ENCODE results near the gene PDZK1. TPM values are rescaled to one million over a fixed set of nuclear protein-coding genes. Genes with fewer than 3 reads are reported as not detected.
"Not testable (repeated sequence)": the region's sequence is repeated elsewhere in the genome, so short reads cannot be mapped to it uniquely, and the experiment has no call there.

PDZK1 gene
- total RNA-seq: 10 to 100 TPM; 17.6 to 22.6 TPM
- long read RNA-seq, transcript PDZK1-202 (9 exons, 2,230 nt): major isoform, 26 of 40 reads
- long read RNA-seq, partial matches to known transcripts: 5 of 40 reads
- long read RNA-seq, other reads (novel, unspliced or antisense): 9 of 40 reads

DNA sequence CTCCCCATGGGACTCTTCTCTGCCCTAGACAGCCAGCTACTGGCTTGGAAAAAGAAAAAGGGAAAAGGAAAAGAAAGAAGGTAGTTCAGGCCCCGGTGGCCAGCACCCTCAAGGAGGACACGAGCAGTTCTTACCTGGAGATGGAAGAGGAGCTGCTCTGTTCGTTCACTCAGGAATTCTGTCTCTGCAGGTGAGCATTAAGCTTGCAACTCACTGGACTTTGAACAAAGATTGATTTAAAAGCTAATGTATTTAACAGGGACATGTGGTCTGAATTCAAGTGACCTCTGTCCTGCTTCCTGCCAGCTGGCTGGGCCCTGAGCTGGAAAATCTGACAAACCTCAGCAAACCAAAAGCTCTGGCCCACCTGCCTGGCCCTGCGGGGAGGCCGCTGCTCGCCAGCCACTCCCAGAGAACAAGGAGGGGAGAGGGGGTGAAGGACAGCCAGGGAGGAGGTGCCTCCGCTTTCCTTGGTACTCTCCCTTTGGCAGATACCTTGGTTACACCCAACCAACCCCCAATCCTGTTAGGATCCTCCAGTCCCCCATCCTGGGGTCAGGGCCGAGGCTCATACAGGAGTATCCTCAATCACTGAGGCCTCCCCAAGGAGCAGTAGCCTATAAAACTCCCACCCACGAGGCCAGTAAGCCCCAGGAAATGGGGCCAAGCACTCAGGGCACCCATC, at the start of gene PDZK1:
Gene PDZK1 (minus strand): TSS at position 186 of the 685 bp plus-strand sequence. CDS start 19,347 bp downstream, outside the sequence.
- ATAC-seq: peak; percentile 74
- DNase-seq: peak; percentile 20 to 33

DNA sequence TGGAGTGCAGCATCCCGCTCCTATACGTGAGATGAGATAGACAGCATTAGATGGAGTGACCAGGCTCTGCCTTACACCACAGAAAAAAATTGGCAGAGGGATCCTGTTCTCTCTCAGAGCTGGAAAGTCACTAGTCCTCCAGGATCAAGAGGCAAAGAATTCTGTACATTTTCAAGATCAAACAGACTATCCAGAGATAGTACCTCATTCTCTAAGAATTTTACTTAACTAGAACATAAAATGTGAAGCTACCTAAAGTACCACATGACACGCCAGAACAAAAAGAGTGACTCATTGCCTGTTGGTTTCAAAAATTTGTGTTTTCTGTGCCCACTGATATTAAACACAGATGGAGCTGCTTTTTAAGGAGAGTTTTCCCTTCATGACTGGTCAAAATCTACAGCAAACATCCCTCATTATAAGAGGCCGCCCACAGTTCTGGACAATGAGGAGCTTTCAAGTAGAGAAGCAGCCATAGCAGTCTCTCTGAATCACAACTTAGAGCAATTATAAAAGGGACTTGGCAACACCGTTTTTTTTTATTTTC, 44.4 kb upstream of the PDZK1 start:
- intact Hi-C loops (cut with DNase I, micrococcal nuclease): no loop called here
- DNase-seq: no peak
- no peak for ATAC-seq

More for the DNA sequence above, at the start of gene PDZK1:
- intact Hi-C loops (cut with DNase I, micrococcal nuclease): no loop called here

DNA sequence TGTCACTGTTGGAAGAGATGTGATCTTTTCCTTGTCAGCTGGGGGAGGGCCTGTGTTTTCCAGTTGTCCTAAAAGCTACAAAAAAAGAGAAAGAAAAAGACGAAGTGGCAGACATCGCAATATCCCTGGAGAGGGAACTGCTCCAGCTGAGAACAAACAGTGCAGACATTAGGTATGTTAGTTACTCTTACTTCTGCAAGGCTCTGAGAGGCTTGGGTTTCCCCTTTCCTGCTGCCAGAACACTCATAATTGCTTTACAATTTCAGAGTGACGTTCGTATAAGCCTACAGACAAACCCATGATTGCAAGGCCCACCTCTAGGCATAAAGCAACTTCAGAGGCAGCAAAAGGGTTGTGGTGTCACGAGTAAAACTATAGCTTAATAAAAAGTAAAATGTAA, 43.3 kb upstream of the PDZK1 start:
- intact Hi-C loops (cut with DNase I, micrococcal nuclease): no loop called here
- ATAC-seq (no peak), DNase-seq (no peak)

DNA sequence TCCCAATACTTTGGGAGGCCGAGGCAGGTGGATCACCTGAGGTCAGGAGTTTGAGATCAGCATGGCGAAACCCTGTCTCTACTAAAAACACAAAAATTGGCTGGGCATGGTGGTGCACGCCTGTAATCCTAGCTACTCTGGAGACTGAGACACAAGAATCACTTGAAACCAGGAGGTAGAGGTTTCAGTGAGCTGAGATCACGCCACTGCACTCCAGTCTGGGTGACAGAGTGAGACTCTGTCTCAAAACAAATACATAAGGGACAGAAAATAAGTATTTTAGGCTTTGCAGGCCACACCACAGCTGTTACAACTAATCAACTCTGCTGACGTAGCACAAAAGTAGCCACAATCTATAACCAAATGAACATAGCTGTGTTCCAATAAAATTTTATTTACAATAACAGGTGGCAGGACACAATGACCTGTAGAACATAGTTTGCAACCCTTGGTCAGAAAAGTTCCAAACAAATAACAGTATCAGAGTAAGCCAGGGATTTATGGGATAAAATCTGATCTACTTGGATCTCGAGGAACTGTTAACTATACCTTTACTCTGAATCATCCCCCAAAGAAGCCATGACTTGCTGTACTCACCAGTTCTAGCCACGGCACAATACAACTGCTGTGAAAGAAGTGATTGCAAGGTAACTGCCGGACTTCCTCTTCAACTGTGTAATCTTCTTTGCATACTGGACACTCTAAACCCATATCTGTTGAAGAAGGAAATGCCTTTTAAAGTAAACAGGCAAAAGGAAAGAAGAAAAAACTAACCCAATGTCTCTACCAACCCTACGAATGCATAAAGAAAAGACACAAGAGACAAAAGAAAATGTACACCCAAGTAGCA, 40.5 kb upstream of the PDZK1 start:
- DNase-seq: no peak
- ATAC-seq: no peak
- intact Hi-C loops (cut with DNase I, micrococcal nuclease): no loop called here

DNA sequence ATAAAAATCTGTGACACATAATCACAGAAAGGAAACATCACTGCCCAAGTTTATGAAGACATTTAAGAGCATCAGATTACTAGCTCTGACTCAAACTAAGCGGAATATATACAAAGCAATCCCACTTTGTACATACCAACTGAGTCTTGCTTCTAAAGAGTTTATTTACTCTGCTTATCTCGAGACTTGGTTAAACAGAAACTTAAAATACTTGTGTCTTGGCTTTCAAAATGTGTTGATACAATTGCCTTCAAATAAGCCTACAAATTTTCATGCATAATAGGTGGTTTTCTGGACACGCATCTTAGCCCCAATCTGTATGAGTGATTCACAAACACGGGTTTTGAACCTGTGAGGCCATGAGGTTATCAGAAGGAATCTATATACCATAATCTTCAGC, 33.1 kb upstream of the PDZK1 start:
- intact Hi-C loops (cut with DNase I, micrococcal nuclease): no loop called here
- ATAC-seq (peak; percentile 81), DNase-seq (no peak)

DNA sequence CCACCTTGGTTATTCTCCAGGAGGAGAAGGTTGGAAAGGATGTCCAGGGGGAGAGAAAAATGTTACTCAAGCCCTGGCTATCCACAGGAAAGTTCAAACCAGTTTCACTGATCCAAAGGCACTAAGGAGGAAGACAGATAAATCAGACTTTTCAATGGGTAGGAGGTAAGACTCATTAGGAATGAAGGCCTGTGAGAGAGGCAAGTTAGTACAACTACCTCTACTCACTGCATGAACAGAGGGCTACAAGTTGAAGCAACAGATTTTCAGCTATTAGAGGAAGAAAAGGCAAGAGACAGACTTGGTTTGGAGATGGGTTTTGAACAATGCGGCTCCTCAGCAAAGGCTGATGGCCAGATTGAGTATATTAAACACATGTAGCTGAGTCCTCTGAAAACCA, 29.0 kb upstream of the PDZK1 start:
- intact Hi-C loops (cut with DNase I, micrococcal nuclease): no loop called here
- DNase-seq (no peak), ATAC-seq (no peak)

DNA sequence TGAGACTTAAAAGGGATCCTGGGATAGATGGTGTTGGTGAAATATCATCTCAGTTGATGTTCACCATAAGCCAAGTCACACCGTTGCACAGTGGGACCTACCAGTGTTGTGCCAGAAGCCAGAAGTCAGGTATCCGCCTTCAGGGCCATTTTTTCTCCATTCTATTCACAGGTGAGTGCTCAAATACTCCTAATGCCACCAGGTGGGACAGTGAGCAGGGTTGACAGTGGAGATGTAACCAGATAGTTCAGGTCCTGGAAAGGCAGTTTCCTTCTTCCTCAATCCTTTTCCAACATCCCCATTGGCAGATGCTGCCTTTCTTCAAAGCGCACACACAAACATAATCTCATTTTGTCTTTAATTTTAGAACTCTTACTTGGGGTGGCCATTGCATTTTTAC, 23.7 kb upstream of the PDZK1 start:
- DNase-seq: no peak
- no peak for ATAC-seq
- intact Hi-C loops (cut with DNase I, micrococcal nuclease): no loop called here

DNA sequence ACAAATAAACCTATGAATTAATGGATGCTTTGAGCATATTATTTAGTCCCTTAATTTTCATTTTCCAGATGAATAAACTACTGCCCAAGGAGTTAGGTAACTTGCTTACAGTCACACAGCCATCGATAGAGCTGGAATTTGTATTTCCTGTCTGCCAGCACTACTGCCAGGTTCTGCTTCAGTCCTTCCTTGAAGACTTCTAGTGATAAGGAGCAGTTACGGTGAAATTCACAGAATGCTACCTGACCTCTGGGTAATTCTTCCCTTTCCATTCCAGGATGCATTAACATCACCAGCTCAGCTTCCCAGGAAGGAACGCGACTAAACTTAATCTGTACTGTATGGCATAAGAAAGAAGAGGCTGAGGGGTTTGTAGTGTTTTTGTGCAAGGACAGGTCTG, 23.3 kb upstream of the PDZK1 start:
- ATAC-seq: no peak
- intact Hi-C loops (cut with DNase I, micrococcal nuclease): no loop called here
- DNase-seq: no peak

DNA sequence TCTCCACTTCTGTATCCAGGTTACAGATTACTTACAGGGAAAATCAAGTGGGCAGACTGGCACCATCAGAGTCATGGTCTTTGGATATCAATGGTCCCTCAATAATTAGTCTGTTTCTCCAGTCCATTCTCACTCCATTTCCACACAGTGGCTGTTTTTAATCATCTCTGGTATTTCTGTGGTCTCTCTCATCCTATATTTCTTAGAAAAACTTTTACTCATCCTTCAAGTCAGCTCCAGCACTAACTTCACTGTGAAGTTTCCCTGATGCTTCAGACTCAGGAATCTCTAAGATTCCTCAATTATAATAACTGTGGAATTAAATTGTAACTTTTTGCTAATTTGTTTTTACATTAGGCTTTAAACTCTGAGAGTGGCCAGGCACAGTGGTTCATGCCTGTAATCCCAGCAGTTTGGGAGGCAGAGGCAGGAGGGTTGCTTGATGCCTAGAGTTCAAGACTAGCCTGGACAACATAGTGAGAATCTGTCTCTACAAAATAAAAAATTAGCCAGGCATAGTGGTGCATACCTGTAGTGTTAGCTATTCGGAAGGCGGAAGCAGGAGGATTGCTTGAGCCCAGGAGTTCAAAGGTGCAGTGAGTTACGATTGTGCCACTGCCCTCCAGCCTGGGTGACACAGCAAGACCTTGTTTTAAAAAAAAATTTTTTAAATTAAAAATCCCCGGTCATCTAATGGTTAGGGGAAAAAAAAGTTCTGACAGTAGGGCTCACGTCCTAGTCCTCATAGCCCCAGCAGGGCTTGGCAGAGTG, 22.7 kb upstream of the PDZK1 start:
- peak; percentile 47 for ATAC-seq
- intact Hi-C loops (cut with DNase I, micrococcal nuclease): no loop called here
- DNase-seq: no peak

DNA sequence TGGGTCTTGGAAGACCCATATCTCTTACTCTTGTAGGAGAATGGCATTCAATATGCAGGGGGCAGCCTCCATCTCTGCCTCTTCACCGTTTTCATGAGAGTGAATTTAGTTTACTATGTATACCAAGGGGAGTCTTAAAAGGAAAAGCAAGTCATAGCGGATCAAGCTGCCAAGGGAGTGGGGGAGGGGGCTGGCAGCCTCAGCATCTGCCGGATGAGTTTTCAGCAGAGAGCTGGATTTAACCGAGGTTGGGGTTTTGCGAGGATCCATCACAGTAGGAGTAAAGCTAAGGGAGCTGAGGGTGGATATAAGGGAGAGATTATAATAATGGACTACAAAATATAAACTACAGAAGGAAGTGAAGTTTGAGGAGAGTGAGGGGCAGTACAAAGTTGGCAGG, 22.0 kb upstream of the PDZK1 start:
- no peak for DNase-seq
- intact Hi-C loops (cut with DNase I, micrococcal nuclease): no loop called here

DNA sequence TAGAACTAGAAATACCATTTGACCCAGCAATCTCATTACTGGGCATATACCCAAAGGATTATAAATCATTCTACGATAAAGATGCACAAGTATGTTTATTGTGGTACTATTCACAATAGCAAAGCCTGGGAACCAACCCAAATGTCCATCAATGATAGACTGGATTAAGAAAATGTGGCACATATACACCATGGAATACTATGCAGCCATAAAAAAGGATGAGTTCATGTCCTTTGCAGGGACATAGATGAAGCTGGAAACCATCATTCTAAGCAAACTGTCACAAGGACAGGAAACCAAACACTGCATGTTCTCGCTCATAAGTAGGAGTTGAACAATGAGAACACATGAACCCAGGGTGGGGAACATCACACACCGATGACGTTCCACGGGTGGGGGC, 19.0 kb upstream of the PDZK1 start:
- ATAC-seq; intact Hi-C loops (cut with DNase I, micrococcal nuclease); DNase-seq: not testable (repeated sequence)

More for the DNA sequence above, 22.0 kb upstream of the PDZK1 start:
- ATAC-seq: no peak

DNA sequence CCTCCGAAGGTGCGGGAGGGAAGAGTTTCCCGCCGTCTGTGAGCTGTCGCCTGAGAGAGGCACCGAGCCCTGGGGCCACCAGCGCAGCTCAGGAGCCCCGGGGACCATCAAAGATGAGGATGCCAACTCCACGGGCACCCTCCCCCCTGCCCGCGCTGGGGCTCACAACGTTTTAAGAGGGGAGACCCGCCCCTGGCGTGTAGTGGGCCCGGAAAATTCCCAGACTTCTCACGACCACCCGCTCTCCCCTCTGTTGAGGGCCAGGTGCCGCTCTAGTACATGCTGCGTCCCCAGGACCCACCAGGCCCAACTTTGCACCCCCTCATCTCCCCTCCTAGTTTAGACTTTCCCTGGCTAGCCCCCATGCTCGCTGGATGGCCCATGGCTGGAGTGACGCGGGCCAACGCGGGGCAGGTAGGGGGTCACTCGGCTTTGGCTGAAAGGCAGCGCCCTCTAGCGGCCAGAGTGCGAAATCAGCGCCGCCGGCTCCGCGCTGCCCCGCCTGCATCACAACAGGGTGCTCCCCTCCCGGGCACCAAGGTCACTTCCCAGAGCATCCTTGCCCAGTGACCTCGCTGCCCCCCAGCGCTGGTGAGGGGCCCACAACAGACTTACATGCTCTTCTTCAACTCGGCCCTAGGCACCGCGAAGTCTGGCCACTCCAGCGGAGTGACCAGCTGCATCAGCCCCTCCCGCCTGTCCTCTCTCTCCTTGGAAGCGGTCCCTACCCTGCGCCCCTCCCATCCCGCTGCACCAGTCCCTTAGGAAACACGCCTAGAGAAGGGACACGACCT, 13.9 kb upstream of the PDZK1 start:
- intact Hi-C loops (cut with DNase I, micrococcal nuclease): no loop called here
- peak; percentile 33 to 70 for DNase-seq
- peak; percentile 88 for ATAC-seq

DNA sequence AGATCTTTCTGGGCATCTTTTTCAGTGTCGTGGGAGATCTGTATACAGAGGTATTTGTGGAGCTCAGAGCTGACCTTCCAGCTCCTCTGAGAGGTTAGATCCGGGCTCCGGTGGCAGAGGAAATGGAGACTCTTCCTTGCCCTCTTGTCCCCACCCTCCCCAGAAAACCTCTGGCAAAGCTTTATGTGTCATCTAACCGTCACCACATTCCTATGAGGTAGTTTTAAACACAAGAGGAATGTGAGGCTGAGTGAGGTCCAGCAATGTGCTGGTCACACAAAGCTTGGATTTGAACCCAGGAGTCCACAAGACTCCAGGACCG, 13.3 kb upstream of the PDZK1 start:
- intact Hi-C loops (cut with DNase I, micrococcal nuclease): no loop called here
- no peak for ATAC-seq
- no peak for DNase-seq

DNA sequence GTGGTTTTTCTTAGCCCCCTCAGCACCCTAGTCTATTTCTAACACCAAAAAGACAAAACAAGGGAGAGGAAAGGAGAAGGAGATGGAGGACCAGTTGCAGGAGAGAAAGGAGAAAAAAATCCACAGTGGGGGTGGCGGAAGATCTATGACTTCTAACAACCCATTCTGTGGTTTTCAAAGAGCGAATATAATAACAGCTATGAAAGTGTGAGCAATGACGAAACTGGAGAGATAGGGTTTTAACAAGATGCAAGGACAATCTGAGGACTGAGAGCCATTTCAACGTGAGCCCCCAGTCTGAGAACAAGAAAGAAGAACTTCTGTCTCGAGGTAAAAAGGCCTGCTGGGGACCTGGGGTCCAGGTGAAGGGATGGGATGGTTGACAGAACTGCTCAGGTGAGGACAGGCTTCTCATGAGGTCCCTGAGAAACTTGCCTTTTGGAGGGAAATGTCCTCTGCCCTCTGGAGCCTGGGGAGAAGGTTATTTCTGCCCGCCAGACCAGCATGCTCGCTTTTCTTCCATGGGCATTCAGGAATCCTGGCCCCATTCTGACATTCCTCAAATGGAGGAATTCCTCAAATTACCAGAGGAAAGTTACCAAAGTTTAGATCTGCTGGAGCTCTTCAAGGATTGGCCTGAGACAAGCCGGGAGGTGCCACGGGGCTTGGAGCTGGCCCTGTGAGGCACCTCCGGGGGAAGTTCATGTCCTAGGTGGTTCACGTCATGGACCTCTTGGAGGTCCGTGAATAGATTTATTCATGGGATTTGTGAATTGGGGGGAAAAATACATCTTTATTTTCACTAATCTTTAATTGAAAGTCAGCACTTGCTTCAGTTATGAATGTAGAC, 12.3 kb upstream of the PDZK1 start, which contains the start of gene CD160:
Gene CD160 (plus strand): TSS at position 270 of the 850 bp plus-strand sequence. CDS start 8,829 bp downstream, outside the sequence.
- intact Hi-C loops (cut with DNase I, micrococcal nuclease): no loop called here
- DNase-seq: no peak
- no peak for ATAC-seq

DNA sequence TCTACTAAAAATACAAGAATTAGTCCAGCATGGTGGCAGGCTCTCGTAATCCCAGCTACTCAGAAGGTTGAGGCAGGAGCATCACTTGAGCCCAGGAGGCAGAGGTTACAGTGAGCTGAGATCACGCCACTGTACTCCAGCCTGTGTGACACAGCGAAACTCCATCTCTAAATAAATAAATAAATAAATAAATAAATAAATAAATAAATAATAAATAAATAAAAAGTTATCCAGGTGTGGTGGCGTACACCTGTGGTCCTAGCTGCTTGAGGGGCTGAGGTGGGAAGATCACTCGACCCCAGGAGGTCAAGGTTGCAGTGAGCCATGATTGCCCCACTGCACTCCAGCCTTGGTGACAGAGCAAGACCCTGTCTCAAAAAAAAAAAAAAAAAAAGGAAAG, 11.3 kb upstream of the PDZK1 start:
- ATAC-seq; DNase-seq; intact Hi-C loops (cut with DNase I, micrococcal nuclease): not testable (repeated sequence)

DNA sequence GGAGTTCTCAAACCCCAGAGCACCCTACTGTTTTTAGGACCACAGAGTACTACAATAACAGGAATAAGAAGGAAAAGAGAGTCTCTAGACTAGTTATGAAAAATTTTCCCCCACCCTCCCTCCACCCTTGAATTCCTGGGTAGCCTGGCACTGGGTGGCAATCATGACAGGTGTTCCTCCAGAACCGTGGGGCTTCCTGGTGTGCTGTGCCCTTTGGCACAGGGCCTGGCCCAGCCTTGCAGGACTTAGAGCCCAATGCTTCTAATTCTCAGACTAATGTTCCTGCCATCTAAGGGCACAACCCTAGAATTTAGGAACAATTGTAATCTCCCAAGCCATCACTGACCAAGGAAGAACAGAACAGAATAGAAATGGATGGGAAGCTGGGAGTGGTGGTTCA, 10.7 kb upstream of the PDZK1 start:
- DNase-seq (peak in 1 of 2 donors; percentile 20), ATAC-seq (peak; percentile 60)
- intact Hi-C loops (cut with DNase I, micrococcal nuclease): no loop called here

DNA sequence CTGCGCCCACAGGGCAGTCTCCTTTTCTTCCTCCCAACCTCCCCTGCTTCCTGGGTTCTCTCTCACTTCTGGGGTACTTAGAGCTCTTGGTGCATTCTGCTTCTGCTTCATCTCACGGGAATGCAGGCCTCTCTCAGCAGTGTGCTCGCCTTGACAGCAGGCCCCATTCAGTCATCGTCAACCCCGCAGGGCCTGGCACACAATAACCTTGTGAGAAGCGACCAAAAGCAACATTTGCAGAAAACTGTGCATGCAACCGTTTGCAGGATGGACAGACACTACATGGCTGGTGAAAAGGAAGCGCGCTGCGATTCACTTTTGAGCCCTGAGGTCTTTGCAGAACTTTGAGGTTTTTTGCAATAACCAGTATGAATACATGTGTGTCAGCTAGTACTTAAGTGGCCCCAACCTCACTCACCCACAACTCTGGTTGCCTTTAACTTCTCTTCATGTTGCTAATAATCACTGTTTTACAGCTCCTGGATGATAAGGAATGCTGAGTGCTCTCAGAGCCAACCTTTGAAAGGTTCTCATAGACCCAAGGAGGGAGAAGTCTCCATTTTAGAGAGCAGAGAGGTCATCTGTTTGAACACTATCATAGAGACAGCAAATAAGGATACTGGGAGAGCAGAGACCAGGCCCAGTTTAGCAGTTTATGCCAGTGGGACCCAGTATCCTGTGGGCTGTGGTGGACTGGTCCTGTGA, 9.6 kb upstream of the PDZK1 start:
- DNase-seq: no peak
- no peak for ATAC-seq
- intact Hi-C loops (cut with DNase I, micrococcal nuclease): no loop called here
